Measurements from ENCODE around the gene SYTL2.

Gene SYTL2

GRCh38 chr11:85756401-85757200 lies 54.3 kb downstream of the SYTL2 start:
- no peak for TF ChIP-seq CTCF (IDR thresholded peaks at IDR 0.05; ENCODE audit: low read depth, low read length)
- no peak overlapping the region for H3K4me3 ChIP-seq (ENCODE audit: low read depth, low read length)

GRCh38 chr11:85755701-85756100 lies 55.2 kb downstream of the SYTL2 start:
- no peak overlapping the region for H3K4me3 ChIP-seq (ENCODE audit: low read depth, low read length)
- TF ChIP-seq CTCF (IDR thresholded peaks at IDR 0.05; ENCODE audit: low read depth, low read length) = no peak

- H3K4me3 ChIP-seq (ENCODE audit: low read depth, low read length) = no peak overlapping the region
- no peak for TF ChIP-seq CTCF (IDR thresholded peaks at IDR 0.05; ENCODE audit: low read depth, low read length)
These were observed 55.7 kb downstream of the SYTL2 start for GRCh38 chr11:85755285-85755684.

GRCh38 chr11:85752890-85753581 lies 57.9 kb downstream of the SYTL2 start:
- no peak for TF ChIP-seq CTCF (IDR thresholded peaks at IDR 0.05; ENCODE audit: low read depth, low read length)
- H3K4me3 ChIP-seq (ENCODE audit: low read depth, low read length) = no peak overlapping the region

GRCh38 chr11:85752201-85752889 lies 58.6 kb downstream of the SYTL2 start:
- TF ChIP-seq CTCF (IDR thresholded peaks at IDR 0.05; ENCODE audit: low read depth, low read length) = no peak
- no peak overlapping the region for H3K4me3 ChIP-seq (ENCODE audit: low read depth, low read length)

- H3K4me3 ChIP-seq (ENCODE audit: low read depth, low read length) = no peak overlapping the region
- no peak for TF ChIP-seq CTCF (IDR thresholded peaks at IDR 0.05; ENCODE audit: low read depth, low read length)
These were observed 59.2 kb downstream of the SYTL2 start for GRCh38 chr11:85751724-85752123.

- H3K4me3 ChIP-seq (ENCODE audit: low read depth, low read length) = no peak overlapping the region
- no peak for TF ChIP-seq CTCF (IDR thresholded peaks at IDR 0.05; ENCODE audit: low read depth, low read length)
These were observed 60.3 kb downstream of the SYTL2 start for GRCh38 chr11:85750646-85751045.
